GM23338 (cell line): ENCODE results near the gene NEK6.

Source experiments
- CREB1 ChIP-seq: fragments of 250-450 bp; sonication (Bioruptor Pico); IDR thresholded peaks from 2 replicates; pipeline ENCODE4 v1.5.0; 2020; ENCODE audit warnings: low read depth, mild to moderate bottlenecking, moderate library complexity
- CTCF ChIP-seq, 2 experiments: fragments of 200-600 bp in 1 of 2; sonication (generic) in 1 of 2; conservative IDR thresholded peaks; 2 replicates each; pipeline versions ENCODE4 v1.5.1 to v1.6.1; 2016 to 2017; ENCODE audit warnings: antibody characterized with exemption in 2 of 2, low read depth in 2 of 2, mild to moderate bottlenecking in 2 of 2, moderate library complexity in 1 of 2
- EZH2 ChIP-seq: fragments of 200-600 bp; sonication (generic); IDR thresholded peaks from one replicate; pipeline ENCODE4 v1.8.0; 2017; ENCODE audit warnings: antibody characterized with exemption, mild to moderate bottlenecking, low read depth; ENCODE audit not compliant: unreplicated experiment
- EZH2phosphoT487 ChIP-seq: fragments of 200-600 bp; sonication (generic); IDR thresholded peaks from one replicate; pipeline ENCODE4 v1.8.1; 2018; ENCODE audit warnings: antibody characterized with exemption; ENCODE audit not compliant: unreplicated experiment
- POLR2AphosphoS5 ChIP-seq: IDR thresholded peaks from 2 replicates; pipeline ENCODE4 v1.6.1; 2016; ENCODE audit warnings: antibody characterized with exemption, low read depth
- TF ChIP-seq, protein P1 (sequence below): IDR thresholded peaks from one replicate; pipeline ENCODE4 v1.6.1; 2018; ENCODE audit warnings: antibody characterized with exemption; ENCODE audit not compliant: unreplicated experiment

- no peak for TF ChIP-seq EZH2
- TF ChIP-seq CTCF (conservative IDR thresholded peaks at IDR 0.05; ENCODE audit: low read depth in 2 of 2): no peak
- TF ChIP-seq CREB1 (CRISPR knock-in tag): no peak
- no peak for TF ChIP-seq EZH2phosphoT487
- TF ChIP-seq, protein P1, sequence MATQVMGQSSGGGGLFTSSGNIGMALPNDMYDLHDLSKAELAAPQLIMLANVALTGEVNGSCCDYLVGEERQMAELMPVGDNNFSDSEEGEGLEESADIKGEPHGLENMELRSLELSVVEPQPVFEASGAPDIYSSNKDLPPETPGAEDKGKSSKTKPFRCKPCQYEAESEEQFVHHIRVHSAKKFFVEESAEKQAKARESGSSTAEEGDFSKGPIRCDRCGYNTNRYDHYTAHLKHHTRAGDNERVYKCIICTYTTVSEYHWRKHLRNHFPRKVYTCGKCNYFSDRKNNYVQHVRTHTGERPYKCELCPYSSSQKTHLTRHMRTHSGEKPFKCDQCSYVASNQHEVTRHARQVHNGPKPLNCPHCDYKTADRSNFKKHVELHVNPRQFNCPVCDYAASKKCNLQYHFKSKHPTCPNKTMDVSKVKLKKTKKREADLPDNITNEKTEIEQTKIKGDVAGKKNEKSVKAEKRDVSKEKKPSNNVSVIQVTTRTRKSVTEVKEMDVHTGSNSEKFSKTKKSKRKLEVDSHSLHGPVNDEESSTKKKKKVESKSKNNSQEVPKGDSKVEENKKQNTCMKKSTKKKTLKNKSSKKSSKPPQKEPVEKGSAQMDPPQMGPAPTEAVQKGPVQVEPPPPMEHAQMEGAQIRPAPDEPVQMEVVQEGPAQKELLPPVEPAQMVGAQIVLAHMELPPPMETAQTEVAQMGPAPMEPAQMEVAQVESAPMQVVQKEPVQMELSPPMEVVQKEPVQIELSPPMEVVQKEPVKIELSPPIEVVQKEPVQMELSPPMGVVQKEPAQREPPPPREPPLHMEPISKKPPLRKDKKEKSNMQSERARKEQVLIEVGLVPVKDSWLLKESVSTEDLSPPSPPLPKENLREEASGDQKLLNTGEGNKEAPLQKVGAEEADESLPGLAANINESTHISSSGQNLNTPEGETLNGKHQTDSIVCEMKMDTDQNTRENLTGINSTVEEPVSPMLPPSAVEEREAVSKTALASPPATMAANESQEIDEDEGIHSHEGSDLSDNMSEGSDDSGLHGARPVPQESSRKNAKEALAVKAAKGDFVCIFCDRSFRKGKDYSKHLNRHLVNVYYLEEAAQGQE: no peak
- no peak for TF ChIP-seq POLR2AphosphoS5
These were observed 9.1 kb downstream of the NEK6 start for GRCh38 chr9:124266826-124267201.
